Measurements from ENCODE around the gene TNNI2.

TNNI2 gene

GRCh38 chr11:1861435-1862411 is 22.9 kb downstream of the TNNI2 start:
- Mint-ChIP-seq H3K36me3 (peaks cover 15% of the 10 kb centered on the region), H3K4me3 (no peak overlapping the region), H3K4me1 (peaks cover 10% of the 10 kb centered on the region), H3K27me3 (no peaks in the 10 kb centered on the region), H3K27ac (no peak overlapping the region), H3K9me3 (no peaks in the 10 kb centered on the region)
- CTCF ChIA-PET = interaction anchor here (1.3 kb wide), 1 partner anchor 21 kb away, joined by 4 read pairs; no protein-coding TSS in a partner anchor
- no peak for DNase-seq

- no peak overlapping the region for H3K27ac Mint-ChIP-seq
- H3K4me3 Mint-ChIP-seq = no peak overlapping the region
- CTCF ChIA-PET = interaction anchor here (1.3 kb wide), 1 partner anchor 20 kb away, joined by 4 read pairs; no protein-coding TSS in a partner anchor
- peaks cover 10% of the 10 kb centered on the region for H3K4me1 Mint-ChIP-seq
- no peak for DNase-seq
- peaks cover 15% of the 10 kb centered on the region for H3K36me3 Mint-ChIP-seq
- H3K27me3 Mint-ChIP-seq = no peaks in the 10 kb centered on the region
- no peaks in the 10 kb centered on the region for H3K9me3 Mint-ChIP-seq
These were observed 24.0 kb downstream of the TNNI2 start for GRCh38 chr11:1862588-1863351.

- Mint-ChIP-seq H3K27ac (no peak overlapping the region), H3K4me1 (peaks cover 10% of the 10 kb centered on the region), H3K27me3 (no peaks in the 10 kb centered on the region), H3K9me3 (no peaks in the 10 kb centered on the region), H3K4me3 (no peak overlapping the region), H3K36me3 (peaks cover 12% of the 10 kb centered on the region)
- CTCF ChIA-PET = no interaction called here
- no peak for DNase-seq
These were observed 24.8 kb downstream of the TNNI2 start for GRCh38 chr11:1863352-1864216.

GRCh38 chr11:1864231-1864630 is 25.4 kb downstream of the TNNI2 start:
- no peak overlapping the region for H3K4me3 Mint-ChIP-seq
- H3K27ac Mint-ChIP-seq = no peak overlapping the region
- peaks cover 8% of the 10 kb centered on the region for H3K36me3 Mint-ChIP-seq
- no peaks in the 10 kb centered on the region for H3K9me3 Mint-ChIP-seq
- CTCF ChIA-PET = no interaction called here
- H3K4me1 Mint-ChIP-seq = peaks cover 16% of the 10 kb centered on the region
- DNase-seq = no peak
- H3K27me3 Mint-ChIP-seq = no peaks in the 10 kb centered on the region

GRCh38 chr11:1864831-1865665 is 26.3 kb downstream of the TNNI2 start:
- H3K4me3 Mint-ChIP-seq = no peak overlapping the region

GRCh38 chr11:1866226-1866625 is 27.4 kb downstream of the TNNI2 start:
- no peak for DNase-seq
- no peaks in the 10 kb centered on the region for H3K9me3 Mint-ChIP-seq
- CTCF ChIA-PET = interaction anchor here (1.5 kb wide), 1 partner anchor 12 kb away, joined by 4 read pairs; no protein-coding TSS in a partner anchor
- no peak overlapping the region for H3K4me3 Mint-ChIP-seq
- no peak overlapping the region for H3K27ac Mint-ChIP-seq
- no peaks in the 10 kb centered on the region for H3K27me3 Mint-ChIP-seq
- H3K36me3 Mint-ChIP-seq = peaks cover 17% of the 10 kb centered on the region
- peaks cover 33% of the 10 kb centered on the region for H3K4me1 Mint-ChIP-seq

More at GRCh38 chr11:1864831-1865665, 26.3 kb downstream of the TNNI2 start:
- no peaks in the 10 kb centered on the region for H3K27me3 Mint-ChIP-seq
- peaks cover 21% of the 10 kb centered on the region for H3K4me1 Mint-ChIP-seq
- no peaks in the 10 kb centered on the region for H3K9me3 Mint-ChIP-seq
- CTCF ChIA-PET = interaction anchor here (1.5 kb wide), 1 partner anchor 11 kb away, joined by 4 read pairs; no protein-coding TSS in a partner anchor
- no peak overlapping the region for H3K27ac Mint-ChIP-seq
- H3K36me3 Mint-ChIP-seq = peaks cover 8% of the 10 kb centered on the region
- no peak for DNase-seq

- CTCF ChIA-PET = no interaction called here
- Mint-ChIP-seq H3K4me3 (no peak overlapping the region), H3K9me3 (no peaks in the 10 kb centered on the region), H3K36me3 (peaks cover 17% of the 10 kb centered on the region), H3K27ac (no peak overlapping the region), H3K4me1 (peaks cover 35% of the 10 kb centered on the region), H3K27me3 (no peaks in the 10 kb centered on the region)
- DNase-seq = no peak
These were observed 28.0 kb downstream of the TNNI2 start for GRCh38 chr11:1866776-1867175.

GRCh38 chr11:1867381-1867780 is 28.6 kb downstream of the TNNI2 start:
- CTCF ChIA-PET = no interaction called here
- H3K4me3 Mint-ChIP-seq = no peak overlapping the region
- DNase-seq = no peak
- peaks cover 39% of the 10 kb centered on the region for H3K4me1 Mint-ChIP-seq
- peaks cover 17% of the 10 kb centered on the region for H3K36me3 Mint-ChIP-seq
- H3K27ac Mint-ChIP-seq = no peak overlapping the region
- no peaks in the 10 kb centered on the region for H3K9me3 Mint-ChIP-seq
- no peaks in the 10 kb centered on the region for H3K27me3 Mint-ChIP-seq

GRCh38 chr11:1868056-1868635 is 29.4 kb downstream of the TNNI2 start:
- H3K27me3 Mint-ChIP-seq = no peaks in the 10 kb centered on the region

GRCh38 chr11:1868636-1869291 is 30.0 kb downstream of the TNNI2 start:
- Mint-ChIP-seq H3K9me3 (no peaks in the 10 kb centered on the region), H3K4me1 (peaks cover 39% of the 10 kb centered on the region), H3K4me3 (no peak overlapping the region), H3K36me3 (peaks cover 17% of the 10 kb centered on the region), H3K27ac (no peak overlapping the region), H3K27me3 (no peaks in the 10 kb centered on the region)
- CTCF ChIA-PET = interaction anchor here (2.4 kb wide), 1 partner anchor 14 kb away, joined by 9 read pairs; no protein-coding TSS in a partner anchor
- DNase-seq = no peak

More at GRCh38 chr11:1868056-1868635, 29.4 kb downstream of the TNNI2 start:
- no peak overlapping the region for H3K4me3 Mint-ChIP-seq
- no peak for DNase-seq
- H3K4me1 Mint-ChIP-seq = peaks cover 38% of the 10 kb centered on the region
- H3K27ac Mint-ChIP-seq = no peak overlapping the region
- CTCF ChIA-PET = no interaction called here
- H3K36me3 Mint-ChIP-seq = peaks cover 17% of the 10 kb centered on the region
- H3K9me3 Mint-ChIP-seq = no peaks in the 10 kb centered on the region

- CTCF ChIA-PET = interaction anchor here (0.9 to 2.4 kb wide), 2 partner anchors 13 to 37 kb away, joined by 6 to 9 read pairs; no protein-coding TSS in a partner anchor
- peaks cover 39% of the 10 kb centered on the region for H3K4me1 Mint-ChIP-seq
- no peak for DNase-seq
- no peaks in the 10 kb centered on the region for H3K27me3 Mint-ChIP-seq
- no peak overlapping the region for H3K27ac Mint-ChIP-seq
- peaks cover 15% of the 10 kb centered on the region for H3K36me3 Mint-ChIP-seq
- no peak overlapping the region for H3K4me3 Mint-ChIP-seq
- H3K9me3 Mint-ChIP-seq = no peaks in the 10 kb centered on the region
These were observed 30.9 kb downstream of the TNNI2 start for GRCh38 chr11:1869427-1870325.

Data from activated naive CD4-positive, alpha-beta T cell treated with anti-CD3 and anti-CD28 coated beads, Interleukin-2, amount 10 ng/mL, durations not matched to agents 7 days and 5 days (primary cell).